K562 (cell line): ENCODE measurements around the gene KBTBD4. TPM values are rescaled to one million over a fixed set of nuclear protein-coding genes. Genes with fewer than 3 reads are reported as not detected.

Source experiments
- CTBP1 ChIP-seq: fragments of 450-650 bp; IDR thresholded peaks from 2 replicates; pipeline ENCODE4 v1.6.1; 2016; ENCODE audit warnings: borderline replicate concordance
- EGR1 ChIP-seq: fragments of 450-650 bp; conservative IDR thresholded peaks from 2 replicates; pipeline ENCODE4 v1.6.1; 2017; ENCODE audit warnings: mild to moderate bottlenecking
- ESRRB ChIP-seq: fragments of 250-450 bp; sonication (Bioruptor Pico); IDR thresholded peaks from 2 replicates; pipeline ENCODE4 v1.5.0; 2020; ENCODE audit warnings: mild to moderate bottlenecking, moderate library complexity, borderline replicate concordance
- FOSL1 ChIP-seq: fragments of 200-800 bp; sonication (Bioruptor generic); conservative IDR thresholded peaks from 2 replicates; pipeline ENCODE4 v1.6.1; 2016; ENCODE audit warnings: missing genetic modification characterization, missing compliant biosample characterization
- HDAC2 ChIP-seq: fragments of 450-650 bp; IDR thresholded peaks from 2 replicates; pipeline ENCODE4 v1.6.1; 2016; ENCODE audit warnings: mild to moderate bottlenecking
- LARP7 ChIP-seq: fragments of 450-650 bp; IDR thresholded peaks from 2 replicates; pipeline ENCODE4 v1.6.1; 2016
- PML ChIP-seq: IDR thresholded peaks from 2 replicates; pipeline ENCODE4 v1.6.1; 2012; ENCODE audit warnings: low read length, inconsistent platforms
- POLR2B ChIP-seq: fragments of 450-650 bp; IDR thresholded peaks from 2 replicates; pipeline ENCODE4 v1.6.1; 2018; ENCODE audit warnings: low read depth; ENCODE audit not compliant: partially characterized antibody
- TOE1 ChIP-seq, 2 experiments: fragments of 450-650 bp in 1 of 2; sonication (generic) in 1 of 2; formaldehyde crosslinking in 1 of 2; IDR thresholded peaks; 2 replicates each; pipeline versions ENCODE4 v1.7.1 to v1.8.0; 2016 to 2022; ENCODE audit warnings: borderline replicate concordance in 2 of 2, mild to moderate bottlenecking in 2 of 2, antibody characterized with exemption in 1 of 2, inconsistent platforms in 1 of 2, low read depth in 1 of 2, missing genetic modification reagents in 1 of 2, moderate library complexity in 1 of 2
- TRIM28 ChIP-seq: fragments of 450-650 bp; IDR thresholded peaks from 2 replicates; pipeline ENCODE4 v1.6.1; 2017
- U2AF1 ChIP-seq: fragments of 200-400 bp; formaldehyde crosslinking; optimal IDR thresholded peaks from 2 replicates; pipeline ENCODE3; 2017; ENCODE audit warnings: mild to moderate bottlenecking, low read depth, low read length, moderate library complexity
- ZNF668 ChIP-seq: fragments of 250-450 bp; sonication (Bioruptor Pico); IDR thresholded peaks from 2 replicates; pipeline ENCODE4 v1.8.0; 2022; ENCODE audit warnings: mild to moderate bottlenecking, inconsistent platforms
- ZNF75A ChIP-seq: fragments of 450-650 bp; formaldehyde crosslinking; IDR thresholded peaks from 2 replicates; pipeline ENCODE4 v1.4.0; 2020; ENCODE audit warnings: mild to moderate bottlenecking
- ZNF79 ChIP-seq: fragments of 250-450 bp; sonication (Bioruptor Pico); IDR thresholded peaks from 2 replicates; pipeline ENCODE4 v1.4.0; 2020; ENCODE audit warnings: low read depth, mild to moderate bottlenecking, moderate library complexity
- polyA plus RNA-seq, 8 experiments: library from polyadenylated mRNA; depleted of rRNA in 4 of 8; stranded (reverse) in 5 of 8; unstranded in 3 of 8; fragments of >200 nt; fragmentation: Nextera tagmentation in 2 of 8; fragmentation: Illumina TruSeq in 1 of 8; extraction: Ambion mirVana in 2 of 8; extraction: Trizol in 1 of 8; gene quantifications; 2 replicates each; pipeline versions ENCODE4 v1.2.1 to v1.2.3, GENCODE V29; 2011 to 2014; ENCODE audit warnings: inconsistent platforms in 1 of 8, missing spikeins in 1 of 8
- total RNA-seq, 7 experiments: library from RNA; depleted of rRNA in 6 of 7; stranded (reverse); fragments of >200 nt in 6 of 7; fragmentation: Illumina TruSeq in 2 of 7; extraction: Trizol in 2 of 7; gene quantifications; 2 replicates each; pipeline versions ENCODE4 v1.2.1 to v1.2.3, GENCODE V29; 2011 to 2021; ENCODE audit warnings: low replicate concordance in 1 of 7
- TF ChIP-seq, protein P1 (sequence below): sonication (generic); formaldehyde crosslinking; IDR thresholded peaks from 2 replicates; pipeline ENCODE4 v1.8.0; 2023; ENCODE audit warnings: missing genetic modification reagents, mild to moderate bottlenecking, borderline replicate concordance
- TF ChIP-seq, protein P2 (sequence below): fragments of 450-650 bp; IDR thresholded peaks from 2 replicates; pipeline ENCODE4 v1.6.1; 2016; ENCODE audit warnings: antibody characterized with exemption
- TF ChIP-seq, protein P3 (sequence below), 2 experiments: fragments of 450-650 bp in 1 of 2; sonication (generic) in 1 of 2; formaldehyde crosslinking; conservative IDR thresholded peaks; 2 replicates each; pipeline versions ENCODE4 v1.4.0 to v1.8.1; 2020 to 2022; ENCODE audit warnings: mild to moderate bottlenecking in 1 of 2, missing genetic modification reagents in 1 of 2
- TF ChIP-seq, protein P4 (sequence below): fragments of 250-450 bp; sonication (Bioruptor Pico); IDR thresholded peaks from 2 replicates; pipeline ENCODE4 v1.4.0; 2020; ENCODE audit warnings: mild to moderate bottlenecking, moderate library complexity

KBTBD4 gene
- total and polyA plus RNA-seq, 9 of the 15 experiments (the other 6 are each of a cell fraction or from before 2014, with no cell fraction given) = 7.0 to 33.9 (median 13.3) TPM

DNA sequence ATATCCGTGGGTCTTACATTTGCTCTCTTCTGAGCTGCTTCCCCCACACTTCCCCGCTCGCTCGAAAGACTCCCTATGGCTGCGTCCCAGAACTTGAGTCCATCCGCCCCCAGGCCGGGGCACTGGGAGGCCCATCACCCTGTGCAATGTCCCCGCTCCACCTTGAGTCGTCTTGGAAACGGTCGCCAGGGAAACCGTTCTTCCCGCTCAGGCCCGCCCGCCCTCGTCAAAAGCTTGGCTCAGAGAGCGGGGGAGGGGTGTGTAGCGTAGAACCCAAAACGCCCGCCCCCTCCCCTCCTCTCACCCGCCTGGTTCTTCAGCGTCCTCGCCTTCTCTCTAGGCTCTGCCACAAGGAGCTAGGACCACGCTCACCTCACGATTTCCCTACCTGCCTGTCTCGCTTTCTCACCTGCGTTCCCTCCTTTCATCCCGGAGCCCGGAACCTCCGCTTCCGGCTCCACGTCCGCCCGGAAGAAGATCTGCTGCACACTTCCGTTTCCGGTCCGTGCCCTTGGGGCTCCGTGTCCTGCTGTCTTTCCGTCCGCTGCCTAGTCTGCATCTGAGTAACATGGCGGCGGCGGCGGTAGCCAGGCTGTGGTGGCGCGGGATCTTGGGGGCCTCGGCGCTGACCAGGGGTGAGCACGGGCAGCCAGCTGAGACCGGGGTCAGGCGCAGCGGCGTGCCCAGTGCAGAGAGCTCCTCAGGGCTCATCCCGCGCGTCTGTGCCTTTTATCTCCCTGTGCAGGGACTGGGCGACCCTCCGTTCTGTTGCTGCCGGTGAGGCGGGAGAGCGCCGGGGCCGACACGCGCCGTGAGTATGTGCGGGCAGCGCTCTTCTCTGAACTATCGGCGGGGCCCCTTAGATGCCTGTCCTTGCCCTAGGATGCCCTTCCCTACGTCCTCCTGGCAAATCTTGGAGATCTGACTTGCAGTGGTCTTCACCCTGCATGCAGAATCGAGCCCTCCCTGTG lies at the start of gene KBTBD4, which contains the start of gene NDUFS3 (continued):
- TF ChIP-seq, protein P1, sequence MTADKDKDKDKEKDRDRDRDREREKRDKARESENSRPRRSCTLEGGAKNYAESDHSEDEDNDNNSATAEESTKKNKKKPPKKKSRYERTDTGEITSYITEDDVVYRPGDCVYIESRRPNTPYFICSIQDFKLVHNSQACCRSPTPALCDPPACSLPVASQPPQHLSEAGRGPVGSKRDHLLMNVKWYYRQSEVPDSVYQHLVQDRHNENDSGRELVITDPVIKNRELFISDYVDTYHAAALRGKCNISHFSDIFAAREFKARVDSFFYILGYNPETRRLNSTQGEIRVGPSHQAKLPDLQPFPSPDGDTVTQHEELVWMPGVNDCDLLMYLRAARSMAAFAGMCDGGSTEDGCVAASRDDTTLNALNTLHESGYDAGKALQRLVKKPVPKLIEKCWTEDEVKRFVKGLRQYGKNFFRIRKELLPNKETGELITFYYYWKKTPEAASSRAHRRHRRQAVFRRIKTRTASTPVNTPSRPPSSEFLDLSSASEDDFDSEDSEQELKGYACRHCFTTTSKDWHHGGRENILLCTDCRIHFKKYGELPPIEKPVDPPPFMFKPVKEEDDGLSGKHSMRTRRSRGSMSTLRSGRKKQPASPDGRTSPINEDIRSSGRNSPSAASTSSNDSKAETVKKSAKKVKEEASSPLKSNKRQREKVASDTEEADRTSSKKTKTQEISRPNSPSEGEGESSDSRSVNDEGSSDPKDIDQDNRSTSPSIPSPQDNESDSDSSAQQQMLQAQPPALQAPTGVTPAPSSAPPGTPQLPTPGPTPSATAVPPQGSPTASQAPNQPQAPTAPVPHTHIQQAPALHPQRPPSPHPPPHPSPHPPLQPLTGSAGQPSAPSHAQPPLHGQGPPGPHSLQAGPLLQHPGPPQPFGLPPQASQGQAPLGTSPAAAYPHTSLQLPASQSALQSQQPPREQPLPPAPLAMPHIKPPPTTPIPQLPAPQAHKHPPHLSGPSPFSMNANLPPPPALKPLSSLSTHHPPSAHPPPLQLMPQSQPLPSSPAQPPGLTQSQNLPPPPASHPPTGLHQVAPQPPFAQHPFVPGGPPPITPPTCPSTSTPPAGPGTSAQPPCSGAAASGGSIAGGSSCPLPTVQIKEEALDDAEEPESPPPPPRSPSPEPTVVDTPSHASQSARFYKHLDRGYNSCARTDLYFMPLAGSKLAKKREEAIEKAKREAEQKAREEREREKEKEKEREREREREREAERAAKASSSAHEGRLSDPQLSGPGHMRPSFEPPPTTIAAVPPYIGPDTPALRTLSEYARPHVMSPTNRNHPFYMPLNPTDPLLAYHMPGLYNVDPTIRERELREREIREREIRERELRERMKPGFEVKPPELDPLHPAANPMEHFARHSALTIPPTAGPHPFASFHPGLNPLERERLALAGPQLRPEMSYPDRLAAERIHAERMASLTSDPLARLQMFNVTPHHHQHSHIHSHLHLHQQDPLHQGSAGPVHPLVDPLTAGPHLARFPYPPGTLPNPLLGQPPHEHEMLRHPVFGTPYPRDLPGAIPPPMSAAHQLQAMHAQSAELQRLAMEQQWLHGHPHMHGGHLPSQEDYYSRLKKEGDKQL (CRISPR knock-in tag) = 0 out of 2 replicates have a peak, but pooled peaks have one; percentile 66
- TF ChIP-seq ZNF75A (no peak), TRIM28 (peak; percentile 86), POLR2B (peak; percentile 82), FOSL1 (tag) (peak; percentile 45; the same call in 1 of the 2 replicates), U2AF1 (no peak), LARP7 (peak; percentile 99), PML (peak; percentile 39), CTBP1 (peak; percentile 97), EGR1 (peak; percentile 90), HDAC2 (peak; percentile 96), TOE1 (IDR thresholded peaks at IDR 0.05; ENCODE audit: borderline replicate concordance) (peak; percentile 91), TOE1 (CRISPR knock-in tag; IDR thresholded peaks at IDR 0.05; ENCODE audit: borderline replicate concordance, low read depth) (no peak; the same call in 1 of the 2 replicates), ESRRB (CRISPR knock-in tag) (no peak), ZNF668 (CRISPR knock-in tag) (no peak), ZNF79 (CRISPR knock-in tag) (no peak)
- TF ChIP-seq, protein P2, sequence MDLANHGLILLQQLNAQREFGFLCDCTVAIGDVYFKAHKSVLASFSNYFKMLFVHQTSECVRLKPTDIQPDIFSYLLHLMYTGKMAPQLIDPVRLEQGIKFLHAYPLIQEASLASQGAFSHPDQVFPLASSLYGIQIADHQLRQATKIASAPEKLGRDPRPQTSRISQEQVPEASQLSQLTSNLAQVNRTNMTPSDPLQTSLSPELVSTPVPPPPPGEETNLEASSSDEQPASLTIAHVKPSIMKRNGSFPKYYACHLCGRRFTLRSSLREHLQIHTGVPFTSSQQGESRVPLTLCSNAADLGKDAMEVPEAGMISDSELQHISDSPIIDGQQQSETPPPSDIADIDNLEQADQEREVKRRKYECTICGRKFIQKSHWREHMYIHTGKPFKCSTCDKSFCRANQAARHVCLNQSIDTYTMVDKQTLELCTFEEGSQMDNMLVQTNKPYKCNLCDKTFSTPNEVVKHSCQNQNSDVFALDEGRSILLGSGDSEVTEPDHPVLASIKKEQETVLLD = no peak; the same call in none of the 2 replicates
- TF ChIP-seq, protein P3, sequence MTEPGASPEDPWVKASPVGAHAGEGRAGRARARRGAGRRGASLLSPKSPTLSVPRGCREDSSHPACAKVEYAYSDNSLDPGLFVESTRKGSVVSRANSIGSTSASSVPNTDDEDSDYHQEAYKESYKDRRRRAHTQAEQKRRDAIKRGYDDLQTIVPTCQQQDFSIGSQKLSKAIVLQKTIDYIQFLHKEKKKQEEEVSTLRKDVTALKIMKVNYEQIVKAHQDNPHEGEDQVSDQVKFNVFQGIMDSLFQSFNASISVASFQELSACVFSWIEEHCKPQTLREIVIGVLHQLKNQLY (CRISPR knock-in tag; conservative IDR thresholded peaks at IDR 0.05) = no peak
- TF ChIP-seq, protein P4, sequence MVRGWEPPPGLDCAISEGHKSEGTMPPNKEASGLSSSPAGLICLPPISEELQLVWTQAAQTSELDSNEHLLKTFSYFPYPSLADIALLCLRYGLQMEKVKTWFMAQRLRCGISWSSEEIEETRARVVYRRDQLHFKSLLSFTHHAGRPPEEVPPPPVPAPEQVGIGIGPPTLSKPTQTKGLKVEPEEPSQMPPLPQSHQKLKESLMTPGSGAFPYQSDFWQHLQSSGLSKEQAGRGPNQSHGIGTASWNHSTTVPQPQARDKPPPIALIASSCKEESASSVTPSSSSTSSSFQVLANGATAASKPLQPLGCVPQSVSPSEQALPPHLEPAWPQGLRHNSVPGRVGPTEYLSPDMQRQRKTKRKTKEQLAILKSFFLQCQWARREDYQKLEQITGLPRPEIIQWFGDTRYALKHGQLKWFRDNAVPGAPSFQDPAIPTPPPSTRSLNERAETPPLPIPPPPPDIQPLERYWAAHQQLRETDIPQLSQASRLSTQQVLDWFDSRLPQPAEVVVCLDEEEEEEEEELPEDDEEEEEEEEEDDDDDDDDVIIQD (CRISPR knock-in tag) = no peak
